HepG2 (cell line): ENCODE data around the gene STK11. TPM values are rescaled to one million over a fixed set of nuclear protein-coding genes. Genes with fewer than 3 reads are reported as not detected.
A peak's percentile ranks its signal among the peaks of the same experiment; 100 is the strongest.

ENCODE experiments used
- CHCHD3 ChIP-seq: sonication (generic); formaldehyde crosslinking; IDR thresholded peaks from 2 replicates; pipeline ENCODE4 v1.8.0; 2022; ENCODE audit warnings: mild to moderate bottlenecking, missing genetic modification reagents, moderate library complexity
- EP300 ChIP-seq, 3 experiments: sonication (generic) in 1 of 3; formaldehyde crosslinking in 1 of 3; IDR thresholded peaks; 2 replicates each; pipeline versions ENCODE4 v1.5.1 to v1.6.1; 2011 to 2020; ENCODE audit warnings: low read depth in 2 of 3, low read length in 2 of 3, borderline replicate concordance in 1 of 3, improper control_type of control experiment in 1 of 3, mild to moderate bottlenecking in 1 of 3, missing genetic modification reagents in 1 of 3, moderate library complexity in 1 of 3
- FOXA3 ChIP-seq: IDR thresholded peaks from 2 replicates; pipeline ENCODE4 v1.6.1; 2016; ENCODE audit warnings: missing genetic modification reagents, missing compliant biosample characterization
- FOXP1 ChIP-seq, 2 experiments: fragments of 450-650 bp in 1 of 2; IDR thresholded peaks; 2 replicates each; pipeline ENCODE4 v1.6.1; 2017 to 2018; ENCODE audit warnings: antibody characterized with exemption in 1 of 2
- GABPB1 ChIP-seq: IDR thresholded peaks from 2 replicates; pipeline ENCODE4 v1.6.1; 2016; ENCODE audit warnings: mild to moderate bottlenecking, missing genetic modification reagents, moderate library complexity, missing compliant biosample characterization
- HCFC1 ChIP-seq: fragments of 150-350 bp; IDR thresholded peaks from 2 replicates; pipeline ENCODE4 v1.6.1; 2014; ENCODE audit warnings: low read depth, low read length
- NR2C2 ChIP-seq: sonication (generic); formaldehyde crosslinking; IDR thresholded peaks from 2 replicates; pipeline ENCODE4 v1.4.0; 2020; ENCODE audit warnings: missing genetic modification reagents, mild to moderate bottlenecking, moderate library complexity, borderline replicate concordance
- NR2F1 ChIP-seq, 2 experiments: fragments of 450-650 bp in 1 of 2; formaldehyde crosslinking in 1 of 2; IDR thresholded peaks; 2 replicates each; pipeline versions ENCODE4 v1.5.0 to v1.6.1; 2016 to 2020; ENCODE audit warnings: mild to moderate bottlenecking in 1 of 2, missing compliant biosample characterization in 1 of 2, missing genetic modification reagents in 1 of 2, moderate library complexity in 1 of 2
- PHF20 ChIP-seq: sonication (generic); formaldehyde crosslinking; IDR thresholded peaks from 2 replicates; pipeline ENCODE4 v1.5.0; 2020; ENCODE audit warnings: mild to moderate bottlenecking, missing genetic modification reagents
- PRDM10 ChIP-seq: sonication (generic); formaldehyde crosslinking; IDR thresholded peaks from 2 replicates; pipeline ENCODE4 v1.4.0; 2020; ENCODE audit warnings: low read depth, missing genetic modification reagents
- SAP130 ChIP-seq: IDR thresholded peaks from 2 replicates; pipeline ENCODE4 v1.6.1; 2016; ENCODE audit warnings: low read depth
- SKIL ChIP-seq: sonication (generic); formaldehyde crosslinking; IDR thresholded peaks from 2 replicates; pipeline ENCODE4 v1.8.0; 2022; ENCODE audit warnings: missing genetic modification reagents, mild to moderate bottlenecking, moderate library complexity, borderline replicate concordance
- TCF12 ChIP-seq, 2 experiments: fragments of 450-650 bp in 1 of 2; sonication (generic) in 1 of 2; formaldehyde crosslinking in 1 of 2; IDR thresholded peaks; 2 replicates each; pipeline versions ENCODE4 v1.6.1 to v1.8.0; 2017 to 2022; ENCODE audit warnings: antibody characterized with exemption in 1 of 2, mild to moderate bottlenecking in 1 of 2, missing genetic modification reagents in 1 of 2, moderate library complexity in 1 of 2
- ZNF160 ChIP-seq: sonication (generic); formaldehyde crosslinking; IDR thresholded peaks from 2 replicates; pipeline ENCODE4 v1.8.0; 2022; ENCODE audit warnings: mild to moderate bottlenecking, inconsistent platforms, missing genetic modification reagents
- ZNF3 ChIP-seq: IDR thresholded peaks from 2 replicates; pipeline ENCODE4 v1.7.0; 2017; ENCODE audit warnings: inconsistent platforms
- ZNF629 ChIP-seq: sonication (generic); formaldehyde crosslinking; conservative IDR thresholded peaks from 2 replicates; pipeline ENCODE4 v1.5.0; 2020; ENCODE audit warnings: missing genetic modification reagents
- ZNF674 ChIP-seq: sonication (generic); formaldehyde crosslinking; IDR thresholded peaks from 2 replicates; pipeline ENCODE4 v1.5.0; 2020; ENCODE audit warnings: low read depth, mild to moderate bottlenecking, missing genetic modification reagents
- polyA plus RNA-seq, 8 experiments: library from polyadenylated mRNA; depleted of rRNA in 3 of 8; stranded (reverse) in 7 of 8; unstranded in 1 of 8; fragments of >200 nt; fragmentation: Illumina TruSeq in 4 of 8; extraction: Trizol in 4 of 8; gene quantifications; 2 replicates each; pipeline versions ENCODE4 v1.2.1 to v1.2.3, GENCODE V29; 2011 to 2016; ENCODE audit warnings: low read depth in 4 of 8, missing spikeins in 1 of 8, mixed read lengths in 1 of 8; ENCODE audit not compliant: insufficient read depth in 1 of 8
- total RNA-seq, 5 experiments: library from RNA; depleted of rRNA; stranded (reverse); fragments of >200 nt; fragmentation: Illumina TruSeq; extraction: Trizol; gene quantifications; 2 replicates each; pipeline ENCODE4 v1.2.3, GENCODE V29; 2016; ENCODE audit warnings: low read depth in 1 of 5
- TF ChIP-seq, protein P1 (sequence below): sonication (generic); formaldehyde crosslinking; conservative IDR thresholded peaks from 2 replicates; pipeline ENCODE4 v1.4.0; 2020; ENCODE audit warnings: mild to moderate bottlenecking, missing genetic modification reagents, moderate library complexity

STK11 gene
- total and polyA plus RNA-seq, 2 of the 13 experiments (the other 11 are each of a cell fraction or from before 2014, with no cell fraction given), result 27.5 to 43.6 TPM

DNA sequence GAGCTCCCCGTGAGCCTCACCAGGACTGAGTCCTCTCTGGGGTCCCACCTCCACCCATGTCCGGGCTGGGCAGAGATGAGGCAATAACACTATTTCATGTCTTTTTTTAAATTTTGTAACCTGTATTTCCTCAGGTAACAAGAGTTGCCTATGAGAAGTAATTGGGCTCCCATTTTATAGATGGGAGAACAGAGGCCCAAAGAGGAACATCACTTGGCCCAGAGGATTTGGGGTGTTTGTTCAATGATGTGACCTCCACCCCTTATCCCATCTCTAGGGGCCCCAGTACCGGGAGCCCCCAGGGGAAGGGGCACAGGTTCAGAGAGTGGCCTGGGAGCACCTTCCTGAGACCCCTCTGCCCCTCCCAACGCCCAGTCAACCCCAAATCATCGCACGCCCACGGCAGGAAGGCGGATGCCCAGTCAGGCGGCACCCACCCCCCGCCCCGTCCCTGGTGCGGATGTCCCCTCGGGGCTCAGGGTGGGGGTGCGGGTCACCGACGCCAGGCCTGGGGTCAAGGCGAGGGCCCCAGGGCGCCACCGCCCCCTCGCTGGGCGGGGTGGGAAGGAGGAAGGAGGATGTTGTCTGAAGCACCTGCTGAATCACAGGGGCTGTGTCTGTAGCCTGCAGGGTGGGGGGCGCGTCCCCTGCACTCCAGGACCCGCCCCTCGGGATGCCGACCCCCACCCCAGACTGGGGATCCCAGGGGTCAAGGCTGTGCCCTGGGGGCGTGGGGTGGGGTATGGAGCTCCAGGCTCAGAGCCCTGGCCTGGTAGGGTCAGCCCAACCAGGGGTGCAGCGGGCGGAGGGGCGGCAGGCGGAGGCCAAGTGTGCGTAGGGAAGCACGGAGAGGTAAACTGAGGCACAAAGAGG, 54.5 kb downstream of the STK11 start (continued):
- TF ChIP-seq, protein P1, sequence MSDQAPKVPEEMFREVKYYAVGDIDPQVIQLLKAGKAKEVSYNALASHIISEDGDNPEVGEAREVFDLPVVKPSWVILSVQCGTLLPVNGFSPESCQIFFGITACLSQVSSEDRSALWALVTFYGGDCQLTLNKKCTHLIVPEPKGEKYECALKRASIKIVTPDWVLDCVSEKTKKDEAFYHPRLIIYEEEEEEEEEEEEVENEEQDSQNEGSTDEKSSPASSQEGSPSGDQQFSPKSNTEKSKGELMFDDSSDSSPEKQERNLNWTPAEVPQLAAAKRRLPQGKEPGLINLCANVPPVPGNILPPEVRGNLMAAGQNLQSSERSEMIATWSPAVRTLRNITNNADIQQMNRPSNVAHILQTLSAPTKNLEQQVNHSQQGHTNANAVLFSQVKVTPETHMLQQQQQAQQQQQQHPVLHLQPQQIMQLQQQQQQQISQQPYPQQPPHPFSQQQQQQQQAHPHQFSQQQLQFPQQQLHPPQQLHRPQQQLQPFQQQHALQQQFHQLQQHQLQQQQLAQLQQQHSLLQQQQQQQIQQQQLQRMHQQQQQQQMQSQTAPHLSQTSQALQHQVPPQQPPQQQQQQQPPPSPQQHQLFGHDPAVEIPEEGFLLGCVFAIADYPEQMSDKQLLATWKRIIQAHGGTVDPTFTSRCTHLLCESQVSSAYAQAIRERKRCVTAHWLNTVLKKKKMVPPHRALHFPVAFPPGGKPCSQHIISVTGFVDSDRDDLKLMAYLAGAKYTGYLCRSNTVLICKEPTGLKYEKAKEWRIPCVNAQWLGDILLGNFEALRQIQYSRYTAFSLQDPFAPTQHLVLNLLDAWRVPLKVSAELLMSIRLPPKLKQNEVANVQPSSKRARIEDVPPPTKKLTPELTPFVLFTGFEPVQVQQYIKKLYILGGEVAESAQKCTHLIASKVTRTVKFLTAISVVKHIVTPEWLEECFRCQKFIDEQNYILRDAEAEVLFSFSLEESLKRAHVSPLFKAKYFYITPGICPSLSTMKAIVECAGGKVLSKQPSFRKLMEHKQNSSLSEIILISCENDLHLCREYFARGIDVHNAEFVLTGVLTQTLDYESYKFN (CRISPR knock-in tag), result 0 out of 2 replicates have a peak, but pooled peaks have one; percentile 4
- TF ChIP-seq HCFC1 (no peak), SKIL (peak; percentile 88), EP300 (IDR thresholded peaks at IDR 0.05; ENCODE audit: low read depth in 2 of 2, low read length in 2 of 2) (no peak), EP300 (CRISPR knock-in tag; IDR thresholded peaks at IDR 0.05; ENCODE audit: borderline replicate concordance) (peak; percentile 20; the same call in 1 of the 2 replicates), PRDM10 (CRISPR knock-in tag) (no peak), NR2F1 (CRISPR knock-in tag; IDR thresholded peaks at IDR 0.05) (peak; percentile 67 to 85; a peak in 3 of 4 replicates), NR2C2 (CRISPR knock-in tag) (peak; percentile 3), TCF12 (IDR thresholded peaks at IDR 0.05) (no peak), TCF12 (CRISPR knock-in tag; IDR thresholded peaks at IDR 0.05) (no peak), FOXP1 (IDR thresholded peaks at IDR 0.05) (no peak), FOXP1 (CRISPR knock-in tag; IDR thresholded peaks at IDR 0.05) (0 out of 2 replicates have a peak, but pooled peaks have one; percentile 27), ZNF3 (CRISPR knock-in tag) (peak; percentile 46; the same call in 1 of the 2 replicates), FOXA3 (CRISPR knock-in tag) (0 out of 2 replicates have a peak, but pooled peaks have one; percentile 8), ZNF160 (CRISPR knock-in tag) (no peak), SAP130 (CRISPR knock-in tag) (peak; percentile 59), ZNF674 (no peak), GABPB1 (CRISPR knock-in tag) (no peak), PHF20 (CRISPR knock-in tag) (peak; percentile 37; the same call in 1 of the 2 replicates), ZNF629 (CRISPR knock-in tag) (peak; percentile 97), CHCHD3 (CRISPR knock-in tag) (0 out of 2 replicates have a peak, but pooled peaks have one; percentile 19)
